PC-3 (cell line): ENCODE results near the gene SMIM38. TPM values are rescaled to one million over a fixed set of nuclear protein-coding genes. Genes with fewer than 3 reads are reported as not detected.

Experiments
- ATAC-seq: fragments of 200-7000 bp; cut with Tn5 transposase; 2 replicates; pipeline ENCODE4 v1.9.1; 2020; ENCODE audit warnings: mild to moderate bottlenecking, moderate library complexity
- BruUV-seq: library from RNA; stranded (reverse); fragments of 400-500 nt; replicated peaks from 2 replicates; lab custom pipeline; 2021; lab: Mats Ljungman, UMichigan
- CTCF ChIA-PET: fragments of 300-600 bp; sonication (Branson Sonifier 250); formaldehyde crosslinking; loops from one replicate; lab custom pipeline; 2022; ENCODE audit warnings: antibody characterized with exemption; lab: Charles Lee
- POLR2A ChIA-PET: fragments of 300-600 bp; sonication (Branson Sonifier 250); formaldehyde crosslinking; loops from one replicate; lab custom pipeline; 2022; ENCODE audit warnings: antibody characterized with exemption; ENCODE audit not compliant: unreplicated experiment; lab: Charles Lee
- DNase-seq: peaks from one replicate; pipeline ENCODE4 v3.0.0-alpha.2; 2015
- H2AFZ ChIP-seq: fragments of 300-600 bp; sonication (generic); 2 replicates; pipeline ENCODE4 v1.6.0; 2016; ENCODE audit warnings: antibody characterized with exemption, low read length
- H3F3A ChIP-seq: fragments of 300-600 bp; sonication (generic); one replicate; pipeline ENCODE4 v1.6.0; 2017; ENCODE audit warnings: antibody characterized with exemption, low read length, control low read depth, mild to moderate bottlenecking; ENCODE audit not compliant: unreplicated experiment
- H3K27ac ChIP-seq: fragments of 300-600 bp; sonication (generic); 2 replicates; pipeline ENCODE4 v1.5.1; 2016; ENCODE audit warnings: mild to moderate bottlenecking, low read length
- H3K27me3 ChIP-seq: fragments of 300-600 bp; sonication (generic); 2 replicates; pipeline ENCODE4 v1.6.1; 2016; ENCODE audit warnings: low read length, mixed read lengths
- H3K36me3 ChIP-seq: fragments of 300-600 bp; sonication (generic); 2 replicates; pipeline ENCODE4 v1.6.1; 2016; ENCODE audit warnings: low read depth, mixed run types, low read length, mixed read lengths
- H3K4me1 ChIP-seq: fragments of 300-600 bp; sonication (generic); 2 replicates; pipeline ENCODE4 v1.5.1; 2016; ENCODE audit warnings: low read length; ENCODE audit not compliant: insufficient read depth
- H3K4me2 ChIP-seq: fragments of 300-600 bp; sonication (generic); 2 replicates; pipeline ENCODE4 v1.6.0; 2016; ENCODE audit warnings: low read length
- H3K4me3 ChIP-seq: fragments of 300-600 bp; sonication (generic); 2 replicates; pipeline ENCODE4 v1.5.1; 2016; ENCODE audit warnings: mild to moderate bottlenecking, low read length, mixed read lengths
- H3K79me2 ChIP-seq: fragments of 300-600 bp; sonication (generic); 2 replicates; pipeline ENCODE4 v1.6.1; 2017; ENCODE audit warnings: low read length, mixed read lengths
- H3K9ac ChIP-seq: fragments of 300-600 bp; sonication (generic); 2 replicates; pipeline ENCODE4 v1.6.0; 2016; ENCODE audit warnings: mild to moderate bottlenecking, low read length
- H3K9me2 ChIP-seq: fragments of 300-600 bp; sonication (generic); replicated peaks from 2 replicates; pipeline ENCODE4 v1.6.1; 2016; ENCODE audit warnings: mixed run types, low read length, mixed read lengths
- H3K9me3 ChIP-seq: fragments of 300-600 bp; sonication (generic); 2 replicates; pipeline ENCODE4 v1.6.1; 2016; ENCODE audit warnings: low read length, mixed read lengths
- H4K20me1 ChIP-seq: fragments of 300-600 bp; sonication (generic); 2 replicates; pipeline ENCODE4 v1.6.1; 2016; ENCODE audit warnings: low read length, mixed read lengths
- EZH2 ChIP-seq: fragments of 300-600 bp; sonication (generic); IDR thresholded peaks from one replicate; pipeline ENCODE4 v1.6.1; 2017; ENCODE audit warnings: antibody characterized with exemption, mild to moderate bottlenecking, low read length; ENCODE audit not compliant: unreplicated experiment
- EZH2phosphoT487 ChIP-seq: fragments of 300-600 bp; sonication (generic); IDR thresholded peaks from 2 replicates; pipeline ENCODE4 v1.6.1; 2018; ENCODE audit warnings: mild to moderate bottlenecking, antibody characterized with exemption, low read length, borderline replicate concordance
- intact Hi-C: fragments of 100-400 bp; cut with micrococcal nuclease; formaldehyde crosslinking; loops from 2 replicates; pipeline ENCODE4 v1.9.0; 2023
- total RNA-seq: library from RNA; depleted of rRNA; stranded (reverse); fragments of >200 nt; gene quantifications from 2 replicates; pipeline ENCODE4 v1.2.3, GENCODE V29; 2014
- TF ChIP-seq, protein P1 (sequence below): fragments of 300-600 bp; sonication (generic); conservative IDR thresholded peaks from 2 replicates; pipeline ENCODE4 v1.5.1; 2017; ENCODE audit warnings: antibody characterized with exemption, low read depth, mild to moderate bottlenecking, low read length

SMIM38 gene
- total RNA-seq, 1 experiment from 2014 or later, result 0.04 TPM

DNA sequence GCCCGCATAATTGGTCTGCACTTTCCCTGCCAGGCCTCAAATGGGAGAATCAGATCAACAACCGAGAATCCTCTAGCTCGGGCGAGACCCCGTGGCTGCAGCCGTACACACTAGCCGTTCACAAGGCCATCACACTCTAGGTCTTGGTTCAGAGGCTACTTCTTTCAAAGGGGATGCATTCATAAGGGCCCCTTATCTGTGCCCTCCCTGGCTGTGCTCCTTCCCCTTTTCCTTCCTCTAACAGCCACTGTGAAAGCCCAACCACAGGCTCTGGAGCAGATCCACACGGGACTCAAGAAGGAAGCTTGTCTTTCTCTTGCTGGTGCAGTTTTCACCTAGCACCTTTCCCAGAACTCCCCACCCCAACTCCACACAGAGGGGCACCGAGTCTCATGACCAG is 24.5 kb downstream of the SMIM38 start:
- intact Hi-C loops, result no loop called here
- H2AFZ ChIP-seq, result no peak overlapping the region
- H3K4me1 ChIP-seq, result no peaks in the 10 kb centered on the region
- H3F3A ChIP-seq, result no peaks in the 10 kb centered on the region
- H3K36me3 ChIP-seq, result no peaks in the 10 kb centered on the region
- H3K27ac ChIP-seq, result no peak overlapping the region
- no peak for ATAC-seq
- no peak overlapping the region for H3K4me3 ChIP-seq
- H3K9me3 ChIP-seq, result no peaks in the 10 kb centered on the region
- ChIA-PET CTCF (no interaction called here), POLR2A (no interaction called here)
- TF ChIP-seq EZH2phosphoT487 (no peak), EZH2 (no peak)
- TF ChIP-seq, protein P1, sequence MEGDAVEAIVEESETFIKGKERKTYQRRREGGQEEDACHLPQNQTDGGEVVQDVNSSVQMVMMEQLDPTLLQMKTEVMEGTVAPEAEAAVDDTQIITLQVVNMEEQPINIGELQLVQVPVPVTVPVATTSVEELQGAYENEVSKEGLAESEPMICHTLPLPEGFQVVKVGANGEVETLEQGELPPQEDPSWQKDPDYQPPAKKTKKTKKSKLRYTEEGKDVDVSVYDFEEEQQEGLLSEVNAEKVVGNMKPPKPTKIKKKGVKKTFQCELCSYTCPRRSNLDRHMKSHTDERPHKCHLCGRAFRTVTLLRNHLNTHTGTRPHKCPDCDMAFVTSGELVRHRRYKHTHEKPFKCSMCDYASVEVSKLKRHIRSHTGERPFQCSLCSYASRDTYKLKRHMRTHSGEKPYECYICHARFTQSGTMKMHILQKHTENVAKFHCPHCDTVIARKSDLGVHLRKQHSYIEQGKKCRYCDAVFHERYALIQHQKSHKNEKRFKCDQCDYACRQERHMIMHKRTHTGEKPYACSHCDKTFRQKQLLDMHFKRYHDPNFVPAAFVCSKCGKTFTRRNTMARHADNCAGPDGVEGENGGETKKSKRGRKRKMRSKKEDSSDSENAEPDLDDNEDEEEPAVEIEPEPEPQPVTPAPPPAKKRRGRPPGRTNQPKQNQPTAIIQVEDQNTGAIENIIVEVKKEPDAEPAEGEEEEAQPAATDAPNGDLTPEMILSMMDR, result no peak
- no peaks in the 10 kb centered on the region for H3K79me2 ChIP-seq
- no TSS peak for BruUV-seq
- no peak overlapping the region for H3K4me2 ChIP-seq
- H3K9ac ChIP-seq, result no peak overlapping the region
- no peaks in the 10 kb centered on the region for H4K20me1 ChIP-seq
- no peaks in the 10 kb centered on the region for H3K9me2 ChIP-seq
- H3K27me3 ChIP-seq, result no peaks in the 10 kb centered on the region
- DNase-seq, result no peak

DNA sequence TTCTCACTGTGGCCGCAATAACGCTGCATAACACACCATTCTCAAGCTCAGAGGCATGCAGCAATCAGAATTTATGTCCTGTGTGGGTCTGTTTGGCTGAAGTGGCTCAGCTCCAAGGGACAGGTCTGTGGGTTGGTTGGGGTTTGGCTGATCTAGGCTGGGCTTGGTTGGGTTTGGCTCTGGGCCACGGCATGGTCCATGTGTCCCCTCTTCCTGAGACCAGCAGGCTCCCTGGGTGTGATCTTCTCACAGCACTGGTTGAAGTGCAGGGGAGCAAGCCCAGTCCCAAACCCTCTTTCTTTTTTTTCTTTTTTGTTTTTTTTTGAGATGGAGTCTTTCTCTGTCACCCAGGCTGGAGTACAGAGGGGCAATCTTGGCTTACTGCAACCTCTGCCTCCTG is 25.0 kb downstream of the SMIM38 start:
- Histone ChIP-seq H3K27ac (no peak overlapping the region), H3K4me2 (no peak overlapping the region), H3K9ac (no peak overlapping the region), H3K9me2 (no peaks in the 10 kb centered on the region), H2AFZ (no peak overlapping the region), H3K4me3 (no peak overlapping the region), H3F3A (no peaks in the 10 kb centered on the region), H3K9me3 (no peaks in the 10 kb centered on the region), H4K20me1 (no peaks in the 10 kb centered on the region), H3K27me3 (no peaks in the 10 kb centered on the region), H3K79me2 (no peaks in the 10 kb centered on the region), H3K4me1 (no peaks in the 10 kb centered on the region), H3K36me3 (no peaks in the 10 kb centered on the region)
- POLR2A ChIA-PET, result no interaction called here
- no peak for DNase-seq
- BruUV-seq, result no TSS peak
- no peak for ATAC-seq
- CTCF ChIA-PET, result no interaction called here
- intact Hi-C loops, result no loop called here
- TF ChIP-seq EZH2 (no peak), EZH2phosphoT487 (no peak)
- TF ChIP-seq, protein P1, result no peak

DNA sequence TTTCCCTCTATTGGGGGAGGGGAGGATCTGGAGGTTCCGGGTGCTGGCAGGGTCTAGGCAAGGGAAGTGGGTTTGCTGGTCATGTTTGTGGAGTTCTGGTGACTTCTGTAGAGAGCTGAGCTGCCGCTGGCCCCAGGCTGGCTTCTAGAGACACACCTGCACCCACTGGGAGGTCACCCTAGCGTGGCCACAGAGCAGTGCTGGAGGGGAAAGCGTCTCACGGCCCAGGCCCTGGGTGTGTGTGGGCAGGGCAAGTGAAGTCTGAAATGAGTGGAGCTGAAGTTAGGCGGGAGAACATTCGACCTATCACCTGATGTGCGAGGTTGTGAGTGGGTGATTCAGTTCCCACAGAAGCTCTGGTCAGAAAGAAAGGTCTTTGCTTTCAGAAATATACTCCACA is 27.9 kb downstream of the SMIM38 start:
- H3K9me2 ChIP-seq, result no peaks in the 10 kb centered on the region
- H3K4me2 ChIP-seq, result no peak overlapping the region
- no peak overlapping the region for H3K27ac ChIP-seq
- no peaks in the 10 kb centered on the region for H3K9me3 ChIP-seq
- ATAC-seq (no peak), DNase-seq (no peak)
- H4K20me1 ChIP-seq, result no peaks in the 10 kb centered on the region
- no peak overlapping the region for H3K9ac ChIP-seq
- no peaks in the 10 kb centered on the region for H3K79me2 ChIP-seq
- ChIA-PET POLR2A (no interaction called here), CTCF (no interaction called here)
- intact Hi-C loops, result no loop called here
- H3F3A ChIP-seq, result no peaks in the 10 kb centered on the region
- H3K4me3 ChIP-seq, result no peak overlapping the region
- no TSS peak for BruUV-seq
- no peak for TF ChIP-seq EZH2phosphoT487
- TF ChIP-seq, protein P1, result no peak
- no peak for TF ChIP-seq EZH2
- H3K4me1 ChIP-seq, result no peaks in the 10 kb centered on the region
- H3K36me3 ChIP-seq, result no peaks in the 10 kb centered on the region
- H3K27me3 ChIP-seq, result no peaks in the 10 kb centered on the region
- H2AFZ ChIP-seq, result no peak overlapping the region
